D721Med (cell line): ENCODE results near the gene MSN.

ENCODE experiments used
- DNase-seq: peaks from one replicate; pipeline ENCODE4 v3.0.0; 2011; ENCODE audit warnings: low spot score; ENCODE audit not compliant: insufficient read length
- FAIRE-seq: peaks from 2 replicates; lab custom pipeline; 2011; peaks lifted over from hg19 to GRCh38; lab: Jason Lieb, UNC
- CTCF ChIP-seq: IDR thresholded peaks from 2 replicates; pipeline ENCODE4 v1.5.1; 2012; ENCODE audit warnings: mild to moderate bottlenecking, control low read depth; ENCODE audit not compliant: insufficient read depth; ENCODE audit errors: missing control alignments

The MSN gene

GRCh38 chrX:65744965-65745364 is 77.5 kb downstream of the MSN start:
- DNase-seq (no peak), FAIRE-seq (no peak)
- TF ChIP-seq CTCF, result no peak

GRCh38 chrX:65745427-65745826 is 78.0 kb downstream of the MSN start:
- DNase-seq, result no peak
- no peak for FAIRE-seq
- TF ChIP-seq CTCF, result no peak

- no peak for DNase-seq
- FAIRE-seq, result no peak
Measured at GRCh38 chrX:65745992-65746391, 78.5 kb downstream of the MSN start.

GRCh38 chrX:65750674-65751469 is 83.4 kb downstream of the MSN start:
- TF ChIP-seq CTCF, result no peak
- DNase-seq (no peak), FAIRE-seq (no peak)

More at GRCh38 chrX:65745992-65746391, 78.5 kb downstream of the MSN start:
- TF ChIP-seq CTCF, result no peak

- DNase-seq (no peak), FAIRE-seq (no peak)
- no peak for TF ChIP-seq CTCF
Measured at GRCh38 chrX:65751519-65751918, 84.1 kb downstream of the MSN start.

GRCh38 chrX:65752294-65752693 is 84.8 kb downstream of the MSN start:
- no peak for FAIRE-seq

More at GRCh38 chrX:65752294-65752693, 84.8 kb downstream of the MSN start:
- no peak for TF ChIP-seq CTCF
- DNase-seq, result no peak
